HG02840 (cell line): ENCODE measurements around the gene PIM2.
"Not testable (repeated sequence)": the region's sequence is repeated elsewhere in the genome, so short reads cannot be mapped to it uniquely, and the experiment has no call there.

Experiments
- ATAC-seq: cut with Tn5 transposase; IDR thresholded peaks from one replicate; pipeline ENCODE4 v1.9.1; 2021; ENCODE audit warnings: mild to moderate bottlenecking, moderate library complexity, moderate number of reproducible peaks; ENCODE audit not compliant: unreplicated experiment, low FRiP score

Gene PIM2

GRCh38 chrX:48886586-48886985, 32.2 kb downstream of the PIM2 start:
- ATAC-seq = not testable (repeated sequence)

DNA sequence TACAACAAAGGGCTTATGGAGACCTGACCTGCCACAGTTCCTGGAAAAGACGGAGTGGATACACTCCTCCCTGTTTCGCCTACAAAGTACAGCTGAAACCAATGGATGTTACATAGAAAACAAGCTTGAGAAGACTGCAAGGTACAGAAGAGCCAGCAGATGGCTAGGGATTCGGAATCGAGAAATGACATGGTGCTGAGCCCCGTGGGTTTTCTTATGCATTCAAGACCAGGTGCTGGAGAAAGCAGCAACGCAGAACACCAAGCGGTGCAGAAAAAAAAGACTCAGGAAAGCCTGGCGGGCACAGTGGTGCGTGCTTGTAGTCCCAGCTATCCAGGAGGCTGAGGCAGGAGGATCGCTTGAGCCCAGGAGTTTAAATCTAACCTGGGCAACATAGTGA, 35.1 kb downstream of the PIM2 start:
- ATAC-seq = no peak

- not testable (repeated sequence) for ATAC-seq
Observed at GRCh38 chrX:48876944-48877343, 41.9 kb downstream of the PIM2 start.

- ATAC-seq = not testable (repeated sequence)
Observed at GRCh38 chrX:48872017-48872416, 46.8 kb downstream of the PIM2 start.

DNA sequence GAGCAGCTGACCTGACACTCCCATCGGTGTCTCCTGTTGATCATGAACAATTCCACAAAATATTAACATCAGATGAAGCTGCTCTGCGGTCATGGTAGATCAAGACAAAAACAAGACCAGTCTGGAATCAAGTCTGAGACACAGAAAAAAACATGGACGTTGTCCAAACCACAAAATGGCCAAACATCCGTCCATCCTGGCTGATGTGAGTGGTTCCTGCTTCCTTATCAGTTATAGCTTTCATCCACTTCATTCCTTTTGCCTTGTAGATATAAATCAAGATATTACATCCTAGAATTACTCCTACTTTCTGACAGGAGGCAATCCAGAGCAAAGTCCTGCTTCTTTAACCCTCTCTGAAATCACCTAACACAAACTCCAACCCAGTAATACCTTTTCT, 54.6 kb downstream of the PIM2 start:
- no peak for ATAC-seq
